Mucosa of rectum (tissue), 2 donors: ENCODE measurements around the gene NPAP1.
"Not testable (repeated sequence)": the region's sequence is repeated elsewhere in the genome, so short reads cannot be mapped to it uniquely, and the experiment has no call there.

Source experiments
- H3K27ac ChIP-seq, 2 donors: one replicate each; pipeline ENCODE4 v1.7.0; 2013; ENCODE audit warnings: inconsistent platforms in 2 of 2, low read depth in 2 of 2, low read length in 2 of 2
- H3K27me3 ChIP-seq, 2 donors: one replicate each; pipeline ENCODE4 v1.7.0; 2013; ENCODE audit warnings: low read length in 2 of 2; ENCODE audit not compliant: control insufficient read depth in 2 of 2, insufficient read depth in 2 of 2
- H3K36me3 ChIP-seq, 2 donors: one replicate each; pipeline ENCODE4 v1.7.0; 2013; ENCODE audit warnings: low read length in 2 of 2; ENCODE audit not compliant: control insufficient read depth in 2 of 2, insufficient read depth in 2 of 2
- H3K4me1 ChIP-seq, 2 donors: one replicate each; pipeline ENCODE4 v1.7.0; 2013; ENCODE audit warnings: low read length in 2 of 2, mild to moderate bottlenecking in 1 of 2; ENCODE audit not compliant: control insufficient read depth in 2 of 2, insufficient read depth in 2 of 2
- H3K4me3 ChIP-seq, 2 donors: one replicate each; pipeline ENCODE4 v1.7.0; 2013; ENCODE audit warnings: low read length in 2 of 2
- H3K9ac ChIP-seq, 2 donors: one replicate each; pipeline ENCODE4 v1.7.0; 2013; ENCODE audit warnings: low read length in 2 of 2, low read depth in 1 of 2, mild to moderate bottlenecking in 1 of 2
- H3K9me3 ChIP-seq, 2 donors: one replicate each; pipeline ENCODE4 v1.7.0; 2013; ENCODE audit warnings: low read length in 2 of 2; ENCODE audit not compliant: control insufficient read depth in 2 of 2
- donor health status: healthy.
- donor health status: Normal muscosa, but diverticular disease.

NPAP1 gene

GRCh38 chr15:24675332-24676144, at the start of gene NPAP1:
Gene NPAP1 (plus strand): TSS chr15:24675775. CDS start chr15:24675868, 93 bp downstream.
- H3K36me3 ChIP-seq = no peaks in the 10 kb centered on the region
- peaks cover 0 to 7% of the 10 kb centered on the region in 2 donors for H3K9me3 ChIP-seq

GRCh38 chr15:24627443-24627842, 48.1 kb upstream of the NPAP1 start:
- peaks cover 5 to 8% of the 10 kb centered on the region in 2 donors for H3K9me3 ChIP-seq
- H3K9ac ChIP-seq = no peak overlapping the region
- no peaks in the 10 kb centered on the region for H3K4me1 ChIP-seq
- no peak overlapping the region for H3K4me3 ChIP-seq
- H3K27ac ChIP-seq = no peak overlapping the region
- H3K27me3 ChIP-seq = no peaks in the 10 kb centered on the region
- no peaks in the 10 kb centered on the region for H3K36me3 ChIP-seq

More at GRCh38 chr15:24675332-24676144, at the start of gene NPAP1:
- Histone ChIP-seq H3K27me3 (no peaks in the 10 kb centered on the region), H3K9ac (no peak within 1 kb of the TSS), H3K4me3 (no peak within 1 kb of the TSS), H3K4me1 (no peaks in the 10 kb centered on the region), H3K27ac (no peak within 1 kb of the TSS)

- Histone ChIP-seq H3K27me3 (no peaks in the 10 kb centered on the region), H3K9me3 (peaks cover 0 to 7% of the 10 kb centered on the region in 2 donors), H3K9ac (no peak overlapping the region), H3K4me3 (no peak overlapping the region), H3K27ac (no peak overlapping the region), H3K4me1 (no peaks in the 10 kb centered on the region), H3K36me3 (no peaks in the 10 kb centered on the region)
Observed at GRCh38 chr15:24633082-24633481, 42.5 kb upstream of the NPAP1 start.

- not testable (repeated sequence) for H3K9me3 ChIP-seq, H3K4me1 ChIP-seq, H3K27ac ChIP-seq, H3K9ac ChIP-seq, H3K27me3 ChIP-seq, H3K4me3 ChIP-seq, H3K36me3 ChIP-seq
Observed at GRCh38 chr15:24639412-24639811, 36.2 kb upstream of the NPAP1 start.

GRCh38 chr15:24645627-24646026, 29.9 kb upstream of the NPAP1 start:
- no peak overlapping the region for H3K9ac ChIP-seq
- no peak overlapping the region for H3K4me3 ChIP-seq
- H3K27ac ChIP-seq = no peak overlapping the region
- peaks cover 2 to 6% of the 10 kb centered on the region in 2 donors for H3K9me3 ChIP-seq
- H3K36me3 ChIP-seq = no peaks in the 10 kb centered on the region
- no peaks in the 10 kb centered on the region for H3K4me1 ChIP-seq
- H3K27me3 ChIP-seq = no peaks in the 10 kb centered on the region

- no peaks in the 10 kb centered on the region for H3K36me3 ChIP-seq
- H3K27ac ChIP-seq = no peak overlapping the region
- H3K9me3 ChIP-seq = no peaks in the 10 kb centered on the region
- H3K9ac ChIP-seq = no peak overlapping the region
- H3K4me1 ChIP-seq = no peaks in the 10 kb centered on the region
- no peaks in the 10 kb centered on the region for H3K27me3 ChIP-seq
- H3K4me3 ChIP-seq = no peak overlapping the region
Observed at GRCh38 chr15:24659622-24660021, 16.0 kb upstream of the NPAP1 start.

- H3K27ac ChIP-seq = no peak overlapping the region
- H3K27me3 ChIP-seq = no peaks in the 10 kb centered on the region
- H3K9ac ChIP-seq = no peak overlapping the region
- no peaks in the 10 kb centered on the region for H3K4me1 ChIP-seq
- H3K4me3 ChIP-seq = no peak overlapping the region
- H3K36me3 ChIP-seq = no peaks in the 10 kb centered on the region
- no peaks in the 10 kb centered on the region for H3K9me3 ChIP-seq
Observed at GRCh38 chr15:24662991-24663390, 12.6 kb upstream of the NPAP1 start.

GRCh38 chr15:24676431-24676830, 856 bp downstream of the NPAP1 start:
- Histone ChIP-seq H3K9me3 (peaks cover 0 to 7% of the 10 kb centered on the region in 2 donors), H3K27ac (no peak overlapping the region), H3K4me3 (no peak overlapping the region), H3K9ac (no peak overlapping the region), H3K36me3 (no peaks in the 10 kb centered on the region), H3K4me1 (no peaks in the 10 kb centered on the region), H3K27me3 (no peaks in the 10 kb centered on the region)

- peaks cover 0 to 7% of the 10 kb centered on the region in 2 donors for H3K9me3 ChIP-seq
- H3K4me3 ChIP-seq = no peak overlapping the region
- H3K27me3 ChIP-seq = no peaks in the 10 kb centered on the region
- no peaks in the 10 kb centered on the region for H3K4me1 ChIP-seq
- H3K27ac ChIP-seq = no peak overlapping the region
- H3K9ac ChIP-seq = no peak overlapping the region
- H3K36me3 ChIP-seq = no peaks in the 10 kb centered on the region
Observed at GRCh38 chr15:24678485-24678884, 2.9 kb downstream of the NPAP1 start.

GRCh38 chr15:24682002-24682401, 6.4 kb downstream of the NPAP1 start:
- Histone ChIP-seq H3K9ac (no peak overlapping the region), H3K4me1 (no peaks in the 10 kb centered on the region), H3K9me3 (peaks cover 0 to 3% of the 10 kb centered on the region in 2 donors), H3K36me3 (no peaks in the 10 kb centered on the region), H3K27ac (no peak overlapping the region), H3K27me3 (no peaks in the 10 kb centered on the region), H3K4me3 (no peak overlapping the region)
